Spleen (tissue), 3 donors: ENCODE data around the gene RNF157.

Experiments used
- POLR2A ChIP-seq, 3 donors: fragments of 450-650 bp; IDR thresholded peaks; one replicate each; pipeline ENCODE4 v1.5.1; 2017; ENCODE audit warnings: antibody characterized with exemption in 3 of 3, mild to moderate bottlenecking in 1 of 3
- POLR2AphosphoS5 ChIP-seq, 3 donors: sonication (generic); formaldehyde crosslinking; IDR thresholded peaks; one replicate each; pipeline ENCODE4 v1.5.1; 2017; ENCODE audit warnings: antibody characterized with exemption in 3 of 3

- TF ChIP-seq POLR2A (IDR thresholded peaks at IDR 0.05): no peak
- TF ChIP-seq POLR2AphosphoS5 (IDR thresholded peaks at IDR 0.05): no peak
Measured at GRCh38 chr17:76111956-76112355, 128.3 kb downstream of the RNF157 start.
